HG03196 (cell line): ENCODE measurements around the gene STAT6.

Experiments
- ATAC-seq: cut with Tn5 transposase; IDR thresholded peaks from one replicate; pipeline ENCODE4 v1.9.1; 2021; ENCODE audit not compliant: unreplicated experiment

Gene STAT6

GRCh38 chr12:57051011-57051410 is 60.2 kb downstream of the STAT6 start:
- no peak for ATAC-seq

GRCh38 chr12:57049890-57050289 is 61.3 kb downstream of the STAT6 start, which contains the start of gene MYO1A:
Gene MYO1A (minus strand): TSS chr12:57050129. CDS start chr12:57048323, 1,806 bp downstream.
- ATAC-seq = no peak

- ATAC-seq = no peak
Measured at GRCh38 chr12:57049119-57049446, 62.1 kb downstream of the STAT6 start.

GRCh38 chr12:57048423-57049118 is 62.6 kb downstream of the STAT6 start:
- no peak for ATAC-seq

GRCh38 chr12:57047981-57048380 is 63.2 kb downstream of the STAT6 start:
- no peak for ATAC-seq

- ATAC-seq = no peak
Measured at GRCh38 chr12:57046947-57047890, 63.9 kb downstream of the STAT6 start.

- ATAC-seq = no peak
Measured at GRCh38 chr12:57046086-57046791, 64.9 kb downstream of the STAT6 start.
